Stimulated activated naive CD8-positive, alpha-beta T cell treated with anti-CD3 and anti-CD28 coated beads, Interleukin-15, amount 100 ng/mL, for 72 hours (primary cell): ENCODE measurements around the gene HCN2.

ENCODE experiments used
- ATAC-seq: fragments of 150-1000 bp; cut with Tn5 transposase; 2 replicates; pipeline ENCODE4 v1.10.0; 2021; ENCODE audit warnings: mild to moderate bottlenecking, moderate library complexity
- DNase-seq, 2 donors: peaks; one replicate each; pipeline ENCODE4 v3.0.0; 2021 to 2022
- H3K27ac Mint-ChIP-seq, 2 donors: one replicate each; pipeline ENCODE4 v1.8.0; 2022; ENCODE audit warnings: mild to moderate bottlenecking in 2 of 2, mixed read lengths in 2 of 2, moderate library complexity in 2 of 2
- H3K27me3 Mint-ChIP-seq: one replicate; pipeline ENCODE4 v1.8.0; 2022; ENCODE audit warnings: mixed read lengths
- H3K4me1 Mint-ChIP-seq: one replicate; pipeline ENCODE4 v1.8.0; 2022; ENCODE audit warnings: mild to moderate bottlenecking, mixed read lengths
- H3K4me3 Mint-ChIP-seq, 2 donors: one replicate each; pipeline ENCODE4 v1.8.0; 2022; ENCODE audit warnings: mild to moderate bottlenecking in 2 of 2, mixed read lengths in 2 of 2, moderate library complexity in 1 of 2
- H3K9me3 Mint-ChIP-seq, 2 donors: one replicate each; pipeline ENCODE4 v1.8.0; 2022; ENCODE audit warnings: mixed read lengths in 2 of 2

Gene HCN2

GRCh38 chr19:657611-658010 lies 67.9 kb downstream of the HCN2 start:
- H3K27ac Mint-ChIP-seq, result peak overlapping the region in 1 of 2 donors; percentile 94
- H3K4me1 Mint-ChIP-seq, result peaks cover 64% of the 10 kb centered on the region
- no peaks in the 10 kb centered on the region for H3K9me3 Mint-ChIP-seq
- DNase-seq, result no peak
- H3K4me3 Mint-ChIP-seq, result no peak overlapping the region
- no peak for ATAC-seq
- no peaks in the 10 kb centered on the region for H3K27me3 Mint-ChIP-seq

GRCh38 chr19:658059-658839 lies 68.6 kb downstream of the HCN2 start:
- no peaks in the 10 kb centered on the region for H3K9me3 Mint-ChIP-seq
- H3K4me3 Mint-ChIP-seq, result peak overlapping the region; percentile 3 to 96
- no peaks in the 10 kb centered on the region for H3K27me3 Mint-ChIP-seq
- peaks cover 65% of the 10 kb centered on the region for H3K4me1 Mint-ChIP-seq
- DNase-seq (no peak), ATAC-seq (no peak)
- H3K27ac Mint-ChIP-seq, result peak overlapping the region in 1 of 2 donors; percentile 48

GRCh38 chr19:658916-659839 lies 69.5 kb downstream of the HCN2 start:
- H3K4me1 Mint-ChIP-seq, result peaks cover 73% of the 10 kb centered on the region
- peak overlapping the region; percentile 65 to 95 for H3K27ac Mint-ChIP-seq
- peak overlapping the region; percentile 96 to 97 for H3K4me3 Mint-ChIP-seq
- ATAC-seq (no peak), DNase-seq (no peak)
- no peaks in the 10 kb centered on the region for H3K9me3 Mint-ChIP-seq
- H3K27me3 Mint-ChIP-seq, result no peaks in the 10 kb centered on the region

DNA sequence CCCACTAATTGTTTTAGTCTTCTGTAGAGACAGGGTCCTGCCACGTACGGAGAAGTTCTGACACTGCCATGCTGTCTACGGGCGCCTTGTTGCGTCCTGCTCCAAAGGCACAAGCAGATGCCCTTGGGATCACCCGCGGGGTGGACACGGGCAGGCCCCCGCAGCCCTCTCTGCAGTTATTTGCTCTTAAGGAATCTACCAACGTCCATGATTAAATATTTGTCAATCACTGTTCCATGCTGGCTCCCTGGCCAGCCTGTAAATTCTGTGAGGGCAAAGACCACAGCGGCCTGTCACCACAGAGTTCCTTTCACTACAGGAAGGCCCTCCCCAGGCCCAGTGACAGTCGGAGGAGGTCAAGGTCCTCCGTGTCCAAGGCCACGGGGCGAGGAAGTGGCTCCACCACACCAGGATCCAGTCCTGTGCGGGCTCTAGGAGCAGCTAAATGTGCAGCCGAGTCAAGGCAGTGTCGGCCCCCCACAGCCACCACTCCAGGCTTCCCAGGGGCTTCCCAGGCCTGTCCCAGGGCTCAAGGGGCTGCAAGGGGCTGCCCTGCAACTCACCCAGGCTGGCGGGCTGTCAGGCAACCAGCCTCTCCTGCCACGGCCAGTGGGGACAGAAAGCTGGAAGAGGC lies 71.2 kb downstream of the HCN2 start:
- peak; percentile 6 for ATAC-seq
- no peaks in the 10 kb centered on the region for H3K9me3 Mint-ChIP-seq
- H3K4me1 Mint-ChIP-seq, result peaks cover 70% of the 10 kb centered on the region
- H3K4me3 Mint-ChIP-seq, result peak overlapping the region; percentile 96 to 97
- H3K27ac Mint-ChIP-seq, result peak overlapping the region; percentile 84 to 98
- no peak for DNase-seq
- H3K27me3 Mint-ChIP-seq, result no peaks in the 10 kb centered on the region

DNA sequence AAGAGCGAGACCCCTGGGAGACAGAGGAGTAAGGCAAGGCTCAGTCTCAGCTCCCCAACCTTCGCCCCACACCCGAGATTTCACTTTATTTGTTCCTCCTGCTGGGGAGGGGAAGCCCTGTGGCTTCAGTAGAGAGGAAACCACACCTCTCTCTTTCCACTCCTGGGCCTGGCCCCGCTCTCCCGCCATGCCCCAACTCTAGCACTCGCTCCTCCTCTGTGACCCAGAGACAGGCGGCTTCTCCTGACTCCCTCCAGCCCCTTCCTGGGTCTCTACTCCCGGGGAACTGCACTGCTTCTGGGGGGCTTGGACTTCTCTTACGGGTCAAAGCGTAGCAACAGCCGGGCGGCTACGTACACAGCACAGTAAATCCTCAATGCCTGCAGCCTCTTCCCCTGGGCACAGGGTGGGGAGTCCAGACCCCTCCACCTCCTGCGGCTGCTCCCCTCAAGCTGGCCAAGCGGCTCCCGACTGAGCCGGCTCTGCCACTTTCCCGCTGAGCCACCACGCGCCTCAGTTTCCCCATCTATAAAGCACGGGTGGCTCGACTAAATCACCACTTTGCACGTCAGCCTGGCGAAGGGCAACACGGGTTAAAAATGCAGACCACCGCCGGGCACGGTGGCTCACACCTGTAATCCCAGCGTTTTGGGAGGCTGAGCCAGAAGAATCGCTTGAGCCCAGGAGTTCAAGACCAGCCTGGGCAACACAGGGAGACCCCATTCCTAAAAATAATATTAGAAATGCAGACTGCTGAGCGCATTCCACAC lies 71.9 kb downstream of the HCN2 start:
- peak; percentile 70 for ATAC-seq
- H3K4me1 Mint-ChIP-seq, result peaks cover 63% of the 10 kb centered on the region
- peak; percentile 58 to 72 for DNase-seq

GRCh38 chr19:662207-662961 lies 72.7 kb downstream of the HCN2 start:
- H3K27ac Mint-ChIP-seq, result peak overlapping the region; percentile 89 to 98
- H3K4me3 Mint-ChIP-seq, result peak overlapping the region; percentile 96 to 97
- H3K4me1 Mint-ChIP-seq, result peaks cover 57% of the 10 kb centered on the region
- DNase-seq, result peak; percentile 56 to 69
- H3K9me3 Mint-ChIP-seq, result no peaks in the 10 kb centered on the region
- no peaks in the 10 kb centered on the region for H3K27me3 Mint-ChIP-seq
- peak; percentile 36 for ATAC-seq

More for the DNA sequence above, 71.9 kb downstream of the HCN2 start:
- H3K4me3 Mint-ChIP-seq, result peak overlapping the region; percentile 96 to 97
- no peaks in the 10 kb centered on the region for H3K9me3 Mint-ChIP-seq
- H3K27me3 Mint-ChIP-seq, result no peaks in the 10 kb centered on the region
- peak overlapping the region; percentile 89 to 98 for H3K27ac Mint-ChIP-seq

DNA sequence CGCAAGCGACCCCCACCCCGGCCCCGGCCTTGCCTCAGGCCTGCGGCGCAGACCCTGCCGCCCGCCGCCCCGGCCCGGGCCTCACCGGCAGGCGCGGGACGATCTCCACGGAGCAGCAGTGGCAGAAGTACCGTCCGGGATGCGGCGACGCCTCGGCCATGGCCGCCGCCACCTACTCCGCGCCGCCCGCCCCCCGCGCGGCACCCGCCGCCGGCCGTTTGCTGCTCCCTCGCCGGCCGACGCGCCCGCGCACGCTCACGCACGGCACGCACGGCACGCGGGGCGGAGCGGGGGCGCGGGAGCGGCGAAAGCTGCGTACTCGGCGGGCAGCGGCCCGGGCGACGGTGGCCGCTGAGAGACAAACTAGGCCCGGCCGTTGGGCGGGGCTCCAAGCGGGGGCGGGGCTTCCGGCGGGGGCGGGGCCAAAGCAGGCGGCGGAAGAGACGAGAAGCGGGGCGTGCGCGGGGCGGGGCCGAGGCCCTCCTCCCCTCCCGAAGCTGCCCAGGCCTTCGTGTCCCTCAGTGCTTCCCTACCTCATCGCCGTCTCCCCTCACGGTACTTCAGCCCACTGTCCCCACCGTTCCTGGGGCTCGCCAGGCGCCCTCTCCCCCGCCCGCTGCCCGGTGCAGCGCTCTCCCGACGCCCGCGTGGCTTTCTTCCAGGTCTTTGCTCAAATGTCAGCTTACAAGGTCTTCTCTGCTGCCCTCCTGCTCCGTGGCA lies 73.4 kb downstream of the HCN2 start, which contains the start of gene RNF126:
Gene RNF126, minus strand, starts transcription at position 253 of the 720 bp plus-strand sequence. Its CDS starts 93 bp downstream, at position 160.
- Mint-ChIP-seq H3K27ac (peak within 1 kb of the TSS; percentile 89 to 98), H3K27me3 (no peaks in the 10 kb centered on the region), H3K4me1 (peaks cover 51% of the 10 kb centered on the region), H3K9me3 (no peaks in the 10 kb centered on the region), H3K4me3 (peak within 1 kb of the TSS; percentile 96 to 97)
- peak; percentile 65 for ATAC-seq
- DNase-seq, result peak; percentile 89 to 90

DNA sequence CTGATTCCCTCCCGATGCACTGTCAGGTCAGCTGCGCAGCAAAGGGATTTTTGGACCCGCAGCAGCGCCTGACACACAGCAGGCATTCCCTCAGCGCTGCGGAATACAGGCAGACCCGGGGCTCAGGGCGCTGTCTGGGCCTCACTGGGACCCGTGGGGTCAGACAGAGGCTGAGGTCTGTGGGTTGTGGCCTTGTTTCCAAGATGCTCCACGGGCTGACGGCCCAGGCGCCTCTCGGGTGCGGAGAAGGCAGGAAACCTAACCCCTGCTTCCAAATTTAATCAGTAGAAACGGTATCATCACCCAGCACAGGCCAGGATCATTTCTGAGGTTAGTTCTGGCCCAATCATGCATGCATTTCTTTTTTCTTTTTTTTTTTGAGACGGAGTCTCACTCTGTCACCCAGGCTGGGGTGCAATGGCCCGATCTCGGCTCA lies 74.0 kb downstream of the HCN2 start:
- Mint-ChIP-seq H3K4me1 (peaks cover 46% of the 10 kb centered on the region), H3K9me3 (no peaks in the 10 kb centered on the region), H3K4me3 (peak overlapping the region; percentile 91 to 92), H3K27me3 (no peaks in the 10 kb centered on the region), H3K27ac (peak overlapping the region; percentile 68 to 93)
- DNase-seq, result no peak
- no peak for ATAC-seq

DNA sequence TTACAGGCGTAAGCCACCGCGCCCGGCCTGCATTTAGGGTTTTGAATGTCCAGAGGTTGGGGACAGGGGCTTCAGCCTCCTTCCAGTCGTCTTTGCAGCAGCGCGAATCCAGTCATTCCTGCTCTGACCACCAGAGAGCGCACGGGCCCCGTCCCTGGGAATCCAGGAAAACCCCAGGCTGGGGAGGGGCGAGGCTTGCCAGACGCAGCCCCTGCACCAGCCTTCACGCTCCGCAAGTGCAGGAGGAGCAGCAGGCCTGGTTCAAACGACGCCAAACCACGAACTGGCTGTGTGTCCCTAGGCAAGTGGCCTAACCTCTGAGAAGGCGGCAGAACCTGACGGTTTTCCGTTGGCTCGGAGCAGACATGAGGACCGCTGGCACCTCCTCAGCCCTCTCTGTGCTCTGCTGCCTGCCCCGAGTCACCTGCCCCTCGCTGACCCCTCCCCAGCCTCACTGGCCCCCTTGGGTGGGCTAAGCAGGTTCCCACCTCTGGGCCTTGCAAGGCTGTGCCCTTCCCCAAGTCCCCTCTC lies 75.3 kb downstream of the HCN2 start:
- Mint-ChIP-seq H3K4me1 (peaks cover 33% of the 10 kb centered on the region), H3K9me3 (no peaks in the 10 kb centered on the region), H3K4me3 (peak overlapping the region; percentile 63 to 91), H3K27me3 (peaks cover 8% of the 10 kb centered on the region), H3K27ac (no peak overlapping the region)
- DNase-seq (peak; percentile 78 to 81), ATAC-seq (no peak)
